Measurements from ENCODE around the gene POMGNT2.

POMGNT2 gene

GRCh38 chr3:43098761-43099160 is 7.1 kb downstream of the POMGNT2 start:
- DNase-seq: no peak

GRCh38 chr3:43097400-43098080 is 8.3 kb downstream of the POMGNT2 start:
- no peak for DNase-seq

GRCh38 chr3:43096761-43097160 is 9.1 kb downstream of the POMGNT2 start:
- no peak for DNase-seq

- DNase-seq: no peak
These were observed 10.5 kb downstream of the POMGNT2 start for GRCh38 chr3:43095370-43095769.

GRCh38 chr3:43094851-43095250 is 11.0 kb downstream of the POMGNT2 start:
- no peak for DNase-seq

- no peak for DNase-seq
These were observed 11.5 kb downstream of the POMGNT2 start for GRCh38 chr3:43094381-43094780.

GRCh38 chr3:43093974-43094373 is 11.9 kb downstream of the POMGNT2 start:
- DNase-seq: no peak

GRCh38 chr3:43093006-43093405 is 12.9 kb downstream of the POMGNT2 start:
- DNase-seq: no peak

- no peak for DNase-seq
These were observed 14.4 kb downstream of the POMGNT2 start for GRCh38 chr3:43091481-43091880.

GRCh38 chr3:43090238-43090637 is 15.6 kb downstream of the POMGNT2 start:
- DNase-seq: no peak

- no peak for DNase-seq
These were observed 16.8 kb downstream of the POMGNT2 start for GRCh38 chr3:43089081-43089480.

- DNase-seq: no peak
These were observed 18.6 kb downstream of the POMGNT2 start for GRCh38 chr3:43087249-43087776.

GRCh38 chr3:43086460-43087165 is 19.3 kb downstream of the POMGNT2 start:
- no peak for DNase-seq

- no peak for DNase-seq
These were observed 23.4 kb downstream of the POMGNT2 start for GRCh38 chr3:43082457-43082856.

GRCh38 chr3:43081796-43082195 is 24.1 kb downstream of the POMGNT2 start:
- DNase-seq: no peak

- no peak for DNase-seq
These were observed 24.9 kb downstream of the POMGNT2 start for GRCh38 chr3:43080726-43081568.

GRCh38 chr3:43079536-43080332 is 26.1 kb downstream of the POMGNT2 start:
- DNase-seq: no peak

- DNase-seq: no peak
These were observed 28.2 kb downstream of the POMGNT2 start for GRCh38 chr3:43077707-43078106.

GRCh38 chr3:43077261-43077660 is 28.6 kb downstream of the POMGNT2 start:
- no peak for DNase-seq

- DNase-seq: no peak
These were observed 29.0 kb downstream of the POMGNT2 start for GRCh38 chr3:43076857-43077256.

GRCh38 chr3:43075904-43076661 is 29.8 kb downstream of the POMGNT2 start:
- DNase-seq: no peak
